ENCODE data around the gene CERS2. TPM values are rescaled to one million over a fixed set of nuclear protein-coding genes. Genes with fewer than 3 reads are reported as not detected.

CERS2 gene
- polyA plus RNA-seq, 1 experiment = 202 TPM

GRCh38 chr1:151001602-151002001, 27.0 kb upstream of the CERS2 start:
- DNase-seq (ENCODE audit: low read depth) = no peak
- ChIA-PET POLR2A (interaction anchor here (0.5 kb wide), 1 partner anchor 56 kb away, joined by 3 read pairs; no protein-coding TSS in a partner anchor), CTCF (interaction anchor here (0.9 to 1.3 kb wide), 3 partner anchors 11 to 23 kb away, joined by 3 to 5 read pairs (median 5); no protein-coding TSS in a partner anchor)
- TF ChIP-seq, protein P1, sequence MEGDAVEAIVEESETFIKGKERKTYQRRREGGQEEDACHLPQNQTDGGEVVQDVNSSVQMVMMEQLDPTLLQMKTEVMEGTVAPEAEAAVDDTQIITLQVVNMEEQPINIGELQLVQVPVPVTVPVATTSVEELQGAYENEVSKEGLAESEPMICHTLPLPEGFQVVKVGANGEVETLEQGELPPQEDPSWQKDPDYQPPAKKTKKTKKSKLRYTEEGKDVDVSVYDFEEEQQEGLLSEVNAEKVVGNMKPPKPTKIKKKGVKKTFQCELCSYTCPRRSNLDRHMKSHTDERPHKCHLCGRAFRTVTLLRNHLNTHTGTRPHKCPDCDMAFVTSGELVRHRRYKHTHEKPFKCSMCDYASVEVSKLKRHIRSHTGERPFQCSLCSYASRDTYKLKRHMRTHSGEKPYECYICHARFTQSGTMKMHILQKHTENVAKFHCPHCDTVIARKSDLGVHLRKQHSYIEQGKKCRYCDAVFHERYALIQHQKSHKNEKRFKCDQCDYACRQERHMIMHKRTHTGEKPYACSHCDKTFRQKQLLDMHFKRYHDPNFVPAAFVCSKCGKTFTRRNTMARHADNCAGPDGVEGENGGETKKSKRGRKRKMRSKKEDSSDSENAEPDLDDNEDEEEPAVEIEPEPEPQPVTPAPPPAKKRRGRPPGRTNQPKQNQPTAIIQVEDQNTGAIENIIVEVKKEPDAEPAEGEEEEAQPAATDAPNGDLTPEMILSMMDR (IDR thresholded peaks at IDR 0.05; ENCODE audit: insufficient read depth, low read depth, low read length) = no peak
- peaks cover 6% of the 10 kb centered on the region for H3K36me3 ChIP-seq (ENCODE audit: control insufficient read depth, insufficient read depth, low read length)
- no peak overlapping the region for H3K4me3 ChIP-seq (ENCODE audit: low read depth, low read length)
- no peaks in the 10 kb centered on the region for H3K27me3 ChIP-seq (ENCODE audit: control insufficient read depth, insufficient read depth, low read length)

- ChIA-PET POLR2A (no interaction called here), CTCF (interaction anchor here (8.7 kb wide), 1 partner anchor 20 kb away, joined by 217 read pairs; the partner anchor contains the start of genes ANXA9 and CERS2)
- no peaks in the 10 kb centered on the region for H3K27me3 ChIP-seq (ENCODE audit: control insufficient read depth, insufficient read depth, low read length)
- peaks cover 6% of the 10 kb centered on the region for H3K36me3 ChIP-seq (ENCODE audit: control insufficient read depth, insufficient read depth, low read length)
- DNase-seq (ENCODE audit: low read depth) = no peak
- no peak overlapping the region for H3K4me3 ChIP-seq (ENCODE audit: low read depth, low read length)
- TF ChIP-seq, protein P1 (IDR thresholded peaks at IDR 0.05; ENCODE audit: insufficient read depth, low read depth, low read length) = no peak
Observed at GRCh38 chr1:151000408-151000807, 25.8 kb upstream of the CERS2 start.

- ChIA-PET POLR2A (no interaction called here), CTCF (interaction anchor here (8.7 kb wide), 1 partner anchor 20 kb away, joined by 217 read pairs; the partner anchor contains the start of genes ANXA9 and CERS2)
- Histone ChIP-seq H3K4me3 (ENCODE audit: low read depth, low read length) (no peak overlapping the region), H3K27me3 (ENCODE audit: control insufficient read depth, insufficient read depth, low read length) (no peaks in the 10 kb centered on the region), H3K36me3 (ENCODE audit: control insufficient read depth, insufficient read depth, low read length) (peaks cover 6% of the 10 kb centered on the region)
- TF ChIP-seq, protein P1 (IDR thresholded peaks at IDR 0.05; ENCODE audit: insufficient read depth, low read depth, low read length) = no peak
- no peak for DNase-seq (ENCODE audit: low read depth)
Observed at GRCh38 chr1:150999926-151000325, 25.3 kb upstream of the CERS2 start.

DNA sequence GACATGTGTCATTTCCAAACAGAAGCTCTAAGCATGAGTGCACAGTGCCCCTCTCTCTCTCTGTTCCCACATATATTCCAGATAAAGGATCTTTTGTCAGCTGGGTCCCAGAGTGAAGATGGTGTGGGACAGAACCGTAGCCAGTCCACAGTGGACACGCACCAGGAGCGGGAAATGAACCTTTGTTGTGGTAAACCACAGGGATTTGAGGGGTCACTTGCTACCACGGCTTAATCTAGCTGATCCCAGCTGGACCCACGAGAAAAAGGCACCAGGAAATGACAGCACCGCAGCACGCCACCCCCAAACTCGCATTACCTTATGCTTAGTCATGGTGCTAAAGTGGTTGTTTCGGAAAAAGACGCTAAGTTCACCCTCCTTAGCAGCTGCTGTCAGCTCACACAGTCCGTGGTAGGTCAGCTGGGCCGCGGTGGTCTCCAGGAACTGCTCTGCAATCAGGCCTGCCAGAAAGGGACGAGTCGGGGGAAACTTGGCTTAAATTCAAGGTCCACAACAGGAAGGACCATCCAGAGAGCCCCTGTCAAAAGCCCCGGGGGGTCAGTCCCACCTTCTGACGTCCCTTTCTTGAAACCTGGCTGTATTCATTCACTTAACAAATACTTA, 24.5 kb upstream of the CERS2 start:
- H3K27me3 ChIP-seq (ENCODE audit: control insufficient read depth, insufficient read depth, low read length) = no peaks in the 10 kb centered on the region
- H3K4me3 ChIP-seq (ENCODE audit: low read depth, low read length) = no peak overlapping the region
- TF ChIP-seq, protein P1 (IDR thresholded peaks at IDR 0.05; ENCODE audit: insufficient read depth, low read depth, low read length) = no peak
- peaks cover 6% of the 10 kb centered on the region for H3K36me3 ChIP-seq (ENCODE audit: control insufficient read depth, insufficient read depth, low read length)
- DNase-seq (ENCODE audit: low read depth) = no peak
- ChIA-PET POLR2A (no interaction called here), CTCF (interaction anchor here (8.7 kb wide), 1 partner anchor 19 kb away, joined by 217 read pairs; the partner anchor contains the start of genes ANXA9 and CERS2)

GRCh38 chr1:150997949-150998348, 23.3 kb upstream of the CERS2 start:
- ChIA-PET POLR2A (no interaction called here), CTCF (interaction anchor here (0.6 to 8.7 kb wide), 3 partner anchors 8 to 175 kb away, joined by 4 to 217 read pairs (median 64); partner anchors contain the start of genes ANXA9, CERS2 and MINDY1)
- TF ChIP-seq, protein P1 (IDR thresholded peaks at IDR 0.05; ENCODE audit: insufficient read depth, low read depth, low read length) = no peak
- Histone ChIP-seq H3K27me3 (ENCODE audit: control insufficient read depth, insufficient read depth, low read length) (no peaks in the 10 kb centered on the region), H3K36me3 (ENCODE audit: control insufficient read depth, insufficient read depth, low read length) (peaks cover 6% of the 10 kb centered on the region), H3K4me3 (ENCODE audit: low read depth, low read length) (no peak overlapping the region)
- DNase-seq (ENCODE audit: low read depth) = no peak
